GM21786 (cell line): ENCODE data around the gene RPS2.
A peak's percentile ranks its signal among the peaks of the same experiment; 100 is the strongest.

ENCODE experiments used
- ATAC-seq: cut with Tn5 transposase; IDR thresholded peaks from one replicate; pipeline ENCODE4 v1.9.1; 2021; ENCODE audit not compliant: unreplicated experiment

RPS2 gene

DNA sequence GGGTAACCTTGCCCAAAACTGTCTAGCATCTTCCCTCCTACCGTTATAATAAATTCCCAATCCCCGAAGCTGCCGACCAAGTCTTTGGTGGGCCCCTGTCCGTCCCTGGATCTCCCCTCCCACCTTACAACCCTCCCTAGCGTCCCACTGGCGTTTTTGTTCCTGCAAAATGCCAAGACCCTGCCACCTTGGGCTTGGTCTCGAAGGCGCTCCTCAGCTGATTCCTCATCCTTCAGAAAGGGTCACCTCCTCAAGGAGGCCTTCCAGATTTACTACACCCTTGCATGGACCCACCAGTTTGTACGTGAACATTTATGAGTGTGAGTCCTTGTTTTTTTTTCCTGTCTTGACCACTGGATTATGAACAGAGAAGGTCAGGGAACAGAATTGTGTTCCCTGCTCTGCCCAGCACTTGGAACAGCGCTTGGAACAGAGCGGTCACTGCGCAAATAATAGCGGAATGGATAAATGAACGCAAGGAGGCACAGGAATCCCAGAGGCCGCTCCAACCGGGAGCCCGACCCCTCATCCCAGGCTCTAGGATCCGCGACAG lies 18.4 kb upstream of the RPS2 start:
- ATAC-seq: no peak

DNA sequence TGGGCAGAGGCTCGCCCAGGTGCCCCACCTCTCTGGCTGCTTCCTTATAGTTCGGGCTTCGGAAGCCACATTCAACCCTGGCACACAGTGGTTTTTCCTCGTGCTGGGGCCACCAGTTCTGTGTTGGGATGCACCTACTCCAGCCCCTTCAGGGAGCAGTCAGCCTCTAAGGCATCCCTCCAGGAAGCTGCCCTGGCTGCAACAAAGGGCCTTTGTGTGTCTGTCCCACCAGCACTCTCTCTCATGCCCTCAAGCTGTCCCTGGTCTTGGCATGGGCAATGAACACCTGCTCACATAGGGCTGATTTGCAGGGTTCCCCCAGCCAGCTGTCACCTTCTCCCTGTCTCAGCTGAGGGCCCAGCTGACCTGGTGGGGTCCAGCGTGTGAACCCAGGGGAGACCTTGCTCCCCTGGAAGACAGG lies 17.4 kb upstream of the RPS2 start:
- ATAC-seq: no peak

DNA sequence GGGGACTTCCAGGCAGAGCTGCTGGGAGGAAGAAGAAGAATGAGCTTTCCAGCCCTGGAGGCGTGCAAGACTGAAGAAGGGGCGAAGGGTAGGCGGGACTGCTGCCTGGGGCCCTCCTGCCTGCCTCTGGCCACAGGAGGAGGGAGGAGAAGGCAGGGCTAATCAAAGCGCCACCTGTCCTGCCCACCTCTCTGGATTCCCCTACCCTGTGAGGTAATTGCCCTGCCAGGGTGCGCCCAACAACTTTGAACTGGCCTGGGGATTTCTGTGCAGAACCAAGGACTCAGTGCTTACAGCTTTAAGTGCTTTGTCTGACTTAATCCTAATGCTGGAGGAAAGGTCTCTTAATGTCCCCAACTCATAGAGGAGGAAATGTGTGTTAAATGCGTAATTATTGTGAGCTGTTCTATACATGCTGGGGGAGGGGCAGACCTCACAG lies 16.8 kb upstream of the RPS2 start, which contains the start of gene NOXO1:
TSS of gene NOXO1 (minus strand) at position 72 of the 439 bp plus-strand sequence. CDS start 290 bp downstream, outside the sequence.
- no peak for ATAC-seq

DNA sequence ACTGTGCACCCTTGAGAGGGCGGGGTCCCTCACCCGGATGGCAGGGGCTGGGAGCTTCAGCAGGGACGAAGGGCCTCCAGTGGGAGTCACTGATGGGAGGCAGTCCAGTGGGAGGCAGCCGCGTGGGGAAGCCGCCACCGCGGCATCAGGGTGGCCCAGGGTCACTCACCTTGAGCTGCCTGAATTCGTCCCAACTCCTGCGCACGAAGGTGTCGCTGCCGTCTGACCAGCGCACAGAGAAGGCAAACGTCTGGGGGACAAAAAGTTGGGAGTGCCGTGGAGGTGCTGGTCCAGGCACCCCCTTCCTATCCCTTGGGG lies 16.1 kb upstream of the RPS2 start:
- ATAC-seq: no peak

DNA sequence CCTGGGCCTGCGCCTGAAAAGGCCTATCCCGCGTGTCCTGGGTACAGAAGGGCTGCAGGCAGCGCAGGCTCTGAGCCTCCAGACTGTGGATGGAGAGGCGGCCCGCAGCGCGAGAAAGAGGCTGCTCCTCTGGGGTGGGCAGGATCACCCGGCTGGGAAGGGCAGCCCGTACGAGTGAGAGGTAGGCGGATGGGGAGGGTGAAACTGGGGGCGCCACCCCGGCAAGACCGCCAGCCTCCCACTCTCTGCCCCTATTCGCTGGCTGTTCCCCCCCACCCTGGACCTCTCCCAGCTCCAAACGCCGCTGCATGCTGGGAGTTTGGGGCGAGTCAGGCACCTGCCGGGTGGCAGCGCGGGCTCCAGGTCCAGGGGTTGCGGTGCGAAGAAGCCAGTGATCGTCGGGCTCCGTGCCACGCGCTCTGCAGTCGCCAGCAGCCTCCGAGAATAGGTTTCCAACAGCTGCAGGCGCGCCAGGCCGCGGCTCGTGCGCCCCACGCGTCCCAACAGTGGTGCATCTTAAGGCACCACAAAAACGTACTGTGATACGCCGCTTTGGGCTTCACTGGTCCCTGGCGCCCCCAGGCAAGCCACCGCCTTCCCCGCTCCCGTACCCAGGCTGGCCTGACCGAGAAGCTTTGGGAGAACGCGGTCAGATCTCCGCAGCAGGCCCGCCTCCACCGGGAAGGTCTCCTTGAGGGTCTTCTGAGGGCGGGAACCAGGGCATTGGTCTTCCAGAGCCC lies 15.6 kb upstream of the RPS2 start:
- no peak for ATAC-seq

DNA sequence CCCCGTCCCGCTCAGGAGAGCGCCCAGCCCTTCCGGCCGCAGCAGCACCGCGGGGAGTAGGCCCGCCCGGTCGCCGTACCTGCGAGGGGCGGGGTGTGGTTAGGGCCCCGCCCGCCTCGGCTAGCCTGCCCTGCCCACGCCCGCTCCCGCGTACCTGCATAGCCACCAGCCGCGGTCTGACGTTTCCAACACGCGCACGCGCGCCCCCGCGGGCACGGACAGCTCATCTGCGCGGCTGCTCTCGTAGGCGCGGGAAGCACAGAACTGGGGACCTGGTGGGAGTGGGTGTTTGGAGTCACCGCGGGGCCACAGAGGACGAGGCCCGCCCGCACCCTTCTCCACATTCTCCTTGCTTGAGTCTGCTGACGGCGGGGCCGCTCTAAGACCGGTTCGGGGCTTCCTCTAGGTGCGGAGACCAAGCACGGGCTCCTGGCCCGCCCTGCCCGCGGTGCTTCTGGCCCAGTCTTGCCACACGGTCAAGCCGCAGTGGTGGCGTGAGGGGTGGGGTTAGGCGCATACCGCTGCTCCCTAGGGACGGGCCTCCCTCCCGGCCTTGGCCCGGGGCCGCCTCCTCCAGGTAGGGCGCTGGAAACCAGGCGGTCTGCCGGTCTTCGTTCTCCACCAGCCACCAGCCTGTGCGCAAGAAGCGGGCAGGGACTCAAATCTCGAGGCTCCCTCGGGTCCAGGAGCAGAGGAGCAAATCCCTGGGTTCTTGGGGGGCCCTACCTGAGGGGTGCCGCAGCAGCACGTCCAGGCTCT lies 14.8 kb upstream of the RPS2 start:
- ATAC-seq: no peak

DNA sequence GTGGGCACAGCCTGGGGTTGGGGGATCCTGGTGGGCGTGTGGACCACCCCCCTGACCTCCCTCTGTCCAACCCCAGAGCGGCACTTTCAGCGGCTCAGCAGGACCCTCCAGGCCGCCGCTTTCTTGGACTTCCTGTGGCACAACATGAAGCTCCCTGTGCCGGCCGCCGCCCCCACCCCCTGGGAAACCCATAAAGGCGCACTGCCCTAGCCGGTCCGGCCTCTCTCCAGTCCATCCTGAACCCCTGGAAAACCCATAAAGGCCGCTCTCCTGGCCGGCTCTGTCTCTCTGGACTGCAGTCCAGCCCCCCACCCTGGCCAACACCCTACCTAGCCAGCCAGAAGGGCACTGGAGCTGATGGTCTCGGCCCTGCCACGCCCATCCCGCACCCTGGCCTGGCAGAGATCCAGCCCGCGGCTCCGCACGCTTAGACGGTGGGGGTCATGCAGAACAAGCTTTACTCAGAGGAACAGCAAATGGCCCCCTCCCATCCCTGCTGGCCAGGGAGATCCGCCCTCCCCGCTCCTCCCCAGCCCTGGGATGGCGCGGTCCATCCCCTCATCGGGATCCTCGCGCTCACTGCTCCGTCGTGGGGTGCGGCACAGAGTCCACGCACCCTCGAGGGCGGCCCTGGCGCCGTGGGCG lies 14.0 kb upstream of the RPS2 start:
- no peak for ATAC-seq

DNA sequence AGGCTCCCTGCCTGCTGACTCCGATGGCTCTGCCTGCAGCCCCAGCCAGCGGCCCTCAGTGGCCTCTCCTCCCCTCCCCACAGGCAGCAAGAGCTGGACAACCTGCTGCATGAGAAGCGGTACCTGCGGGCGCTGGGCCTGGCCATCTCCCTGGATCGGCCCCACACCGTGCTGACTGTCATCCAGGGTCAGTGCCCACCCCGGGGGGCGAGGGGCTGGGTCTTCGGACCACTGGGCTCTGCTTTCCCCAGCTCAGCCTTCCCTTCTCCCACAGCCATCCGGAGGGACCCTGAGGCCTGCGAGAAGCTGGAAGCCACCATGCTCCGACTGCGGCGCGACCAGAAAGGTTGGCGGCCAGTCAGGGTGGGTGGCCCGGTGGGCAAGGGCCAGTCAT lies 13.2 kb upstream of the RPS2 start:
- ATAC-seq: no peak

DNA sequence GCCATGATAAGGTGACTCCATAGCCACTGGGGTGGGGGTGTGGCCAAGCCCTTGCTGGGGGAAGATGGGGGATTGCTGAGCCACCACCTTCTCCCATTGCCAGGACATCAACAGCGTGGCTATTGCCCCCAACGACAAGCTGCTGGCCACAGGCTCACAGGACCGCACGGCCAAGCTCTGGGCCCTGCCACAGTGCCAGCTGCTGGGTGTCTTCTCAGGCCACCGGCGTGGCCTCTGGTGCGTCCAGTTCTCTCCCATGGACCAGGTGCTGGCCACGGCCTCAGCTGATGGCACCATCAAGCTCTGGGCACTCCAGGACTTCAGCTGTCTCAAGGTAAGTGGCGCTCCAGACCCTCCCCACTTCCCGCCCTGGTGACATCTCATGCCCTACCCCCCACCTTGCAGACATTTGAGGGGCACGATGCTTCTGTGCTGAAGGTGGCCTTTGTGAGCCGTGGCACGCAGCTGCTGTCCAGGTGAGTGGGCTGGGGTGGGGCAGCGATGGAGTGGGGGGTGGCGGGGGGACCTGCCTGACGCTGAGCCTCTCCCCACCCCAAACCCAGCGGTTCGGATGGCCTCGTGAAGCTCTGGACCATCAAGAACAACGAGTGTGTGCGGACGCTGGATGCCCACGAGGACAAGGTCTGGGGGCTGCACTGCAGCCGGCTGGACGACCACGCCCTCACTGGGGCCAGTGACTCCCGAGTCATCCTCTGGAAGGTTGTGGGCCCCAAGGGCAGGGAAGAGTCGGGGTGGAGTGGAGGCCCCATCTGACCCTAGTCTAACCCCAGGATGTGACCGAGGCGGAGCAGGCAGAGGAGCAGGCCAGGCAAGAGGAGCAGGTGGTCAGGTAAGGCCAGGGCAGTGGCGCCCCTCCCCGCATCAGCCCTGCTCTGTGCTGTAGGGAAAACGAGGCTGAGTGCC lies 12.6 kb upstream of the RPS2 start:
- ATAC-seq: no peak

DNA sequence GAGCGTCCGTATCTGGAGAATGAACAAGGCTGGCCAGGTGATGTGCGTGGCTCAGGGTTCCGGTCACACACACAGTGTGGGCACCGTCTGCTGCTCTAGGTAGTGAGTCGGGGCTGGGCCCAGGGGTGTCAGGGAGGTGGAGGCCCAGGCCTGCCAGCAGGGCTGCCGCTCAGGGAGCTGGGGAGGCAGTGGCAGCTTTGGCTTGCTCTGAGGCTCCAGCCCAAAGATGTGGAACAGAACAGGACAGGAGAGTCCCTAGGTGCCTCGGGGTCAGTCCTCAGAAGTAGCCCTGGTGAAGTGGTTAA lies 11.5 kb upstream of the RPS2 start:
- ATAC-seq: no peak

DNA sequence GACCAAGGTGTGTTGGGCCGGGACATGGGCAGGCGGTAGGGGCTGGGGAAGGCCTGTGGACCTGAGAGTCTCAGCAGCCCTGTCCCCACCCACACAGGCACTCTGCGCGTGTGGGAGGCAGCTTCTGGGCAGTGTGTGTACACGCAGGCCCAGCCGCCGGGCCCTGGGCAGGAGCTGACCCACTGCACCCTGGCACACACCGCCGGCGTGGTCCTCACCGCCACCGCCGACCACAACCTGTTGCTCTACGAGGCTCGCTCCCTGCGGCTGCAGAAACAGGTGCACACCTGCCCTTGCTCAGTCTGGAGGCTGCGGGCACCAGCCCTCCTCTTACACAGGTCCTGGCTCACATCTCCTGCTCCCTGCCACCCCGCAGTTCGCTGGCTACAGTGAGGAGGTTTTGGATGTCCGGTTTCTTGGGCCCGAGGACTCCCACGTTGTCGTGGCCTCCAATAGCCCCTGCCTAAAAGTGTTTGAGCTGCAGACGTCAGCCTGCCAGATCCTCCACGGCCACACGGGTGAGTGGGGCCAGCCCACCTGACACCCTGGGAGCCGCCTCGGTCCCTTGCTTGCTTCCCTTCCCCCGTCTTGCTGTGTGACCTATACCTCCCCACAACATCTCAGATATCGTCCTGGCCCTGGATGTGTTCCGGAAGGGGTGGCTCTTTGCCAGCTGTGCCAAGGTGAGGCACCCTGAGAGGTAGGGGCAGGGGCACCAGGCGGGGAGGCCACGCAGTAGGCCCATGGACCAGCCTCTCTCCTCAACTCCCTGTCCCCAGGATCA lies 11.0 kb upstream of the RPS2 start:
- no peak for ATAC-seq

DNA sequence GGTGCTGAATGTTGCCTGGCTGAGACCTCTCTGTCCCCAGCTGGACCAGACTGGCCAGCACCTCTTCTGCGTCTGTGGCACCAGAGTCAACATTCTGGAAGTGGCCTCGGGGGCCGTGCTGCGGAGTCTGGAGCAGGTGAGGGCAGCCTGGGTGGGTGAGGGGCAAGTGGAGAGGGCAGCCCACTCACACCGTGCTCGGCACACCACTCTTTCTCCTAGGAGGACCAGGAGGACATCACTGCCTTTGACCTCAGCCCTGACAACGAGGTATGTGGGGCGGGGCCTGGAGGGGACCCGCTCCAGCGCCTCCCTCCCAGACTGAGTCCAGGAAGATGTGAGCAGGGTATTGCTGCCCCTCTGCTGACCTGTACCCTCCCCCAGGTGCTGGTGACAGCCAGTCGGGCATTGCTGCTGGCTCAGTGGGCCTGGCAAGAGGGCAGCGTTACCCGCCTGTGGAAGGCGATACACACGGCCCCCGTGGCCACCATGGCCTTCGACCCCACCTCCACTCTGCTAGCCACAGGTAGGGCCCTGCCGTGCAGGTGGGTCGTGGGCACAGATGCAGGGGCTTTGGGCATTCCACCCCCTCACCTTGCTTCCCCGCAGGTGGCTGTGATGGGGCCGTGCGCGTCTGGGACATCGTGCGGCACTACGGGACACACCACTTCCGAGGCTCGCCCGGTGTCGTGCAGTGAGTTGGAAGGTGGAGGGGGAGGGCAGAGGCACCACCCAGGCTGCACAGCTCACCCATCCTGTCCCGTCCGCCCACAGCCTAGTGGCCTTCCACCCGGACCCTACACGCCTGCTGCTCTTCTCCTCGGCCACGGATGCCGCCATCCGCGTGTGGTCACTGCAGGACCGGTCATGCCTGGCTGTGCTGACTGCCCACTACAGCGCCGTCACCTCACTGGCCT lies 9.8 kb upstream of the RPS2 start:
- no peak for ATAC-seq

DNA sequence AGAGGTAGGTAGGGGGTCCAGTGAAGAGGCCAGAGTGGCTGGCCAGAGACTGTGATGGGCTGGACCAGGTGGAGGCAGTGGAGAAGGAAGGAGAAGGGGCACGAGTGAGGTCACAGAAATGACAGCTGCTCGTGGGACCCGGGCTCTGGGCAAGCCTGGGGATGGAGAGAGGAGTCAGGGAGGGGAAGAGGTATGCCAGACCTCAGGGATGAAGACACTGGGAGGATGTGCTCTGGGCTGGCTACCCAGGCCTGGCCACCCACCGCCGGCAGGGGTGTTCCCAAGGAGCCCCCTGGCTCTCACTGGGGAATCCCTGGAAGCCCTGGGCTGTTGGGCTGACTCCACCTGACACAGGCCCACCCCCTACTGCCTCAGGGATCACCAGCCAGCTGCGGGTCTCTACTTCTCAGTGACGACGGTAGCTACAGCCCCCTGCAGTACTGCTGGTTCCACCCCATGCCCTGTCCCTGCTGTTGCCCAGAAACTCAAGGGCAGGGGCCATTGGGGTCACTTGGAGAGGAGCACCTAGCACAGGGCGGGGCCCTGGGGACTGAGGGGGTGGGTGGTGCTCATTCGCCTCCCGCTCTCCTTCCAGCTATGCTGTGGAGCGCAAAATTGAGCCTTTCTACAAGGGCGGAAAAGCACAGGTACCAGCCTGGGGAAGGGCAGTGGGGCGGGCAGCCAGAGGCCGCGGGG lies 9.0 kb upstream of the RPS2 start:
- no peak for ATAC-seq

DNA sequence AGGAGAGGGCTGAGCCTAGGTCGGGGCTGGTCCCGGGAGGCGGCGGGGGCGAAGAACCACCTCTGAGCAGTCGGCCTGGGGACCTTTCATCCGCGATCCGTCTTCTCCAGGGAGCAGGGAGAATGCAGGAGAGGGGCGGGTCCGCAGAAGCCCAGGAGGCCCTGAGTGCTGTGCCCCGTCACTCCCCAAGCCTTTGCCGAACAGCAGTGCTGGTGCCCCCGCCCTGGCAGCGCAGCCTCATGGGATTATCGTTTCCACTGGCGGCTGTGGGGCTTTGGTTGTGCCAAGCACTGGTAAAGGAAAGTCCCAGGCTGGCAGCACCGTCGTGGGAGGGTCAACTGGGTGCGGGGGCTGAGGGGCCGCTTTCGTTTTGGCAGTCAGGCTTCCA lies 7.9 kb upstream of the RPS2 start:
- ATAC-seq: no peak

DNA sequence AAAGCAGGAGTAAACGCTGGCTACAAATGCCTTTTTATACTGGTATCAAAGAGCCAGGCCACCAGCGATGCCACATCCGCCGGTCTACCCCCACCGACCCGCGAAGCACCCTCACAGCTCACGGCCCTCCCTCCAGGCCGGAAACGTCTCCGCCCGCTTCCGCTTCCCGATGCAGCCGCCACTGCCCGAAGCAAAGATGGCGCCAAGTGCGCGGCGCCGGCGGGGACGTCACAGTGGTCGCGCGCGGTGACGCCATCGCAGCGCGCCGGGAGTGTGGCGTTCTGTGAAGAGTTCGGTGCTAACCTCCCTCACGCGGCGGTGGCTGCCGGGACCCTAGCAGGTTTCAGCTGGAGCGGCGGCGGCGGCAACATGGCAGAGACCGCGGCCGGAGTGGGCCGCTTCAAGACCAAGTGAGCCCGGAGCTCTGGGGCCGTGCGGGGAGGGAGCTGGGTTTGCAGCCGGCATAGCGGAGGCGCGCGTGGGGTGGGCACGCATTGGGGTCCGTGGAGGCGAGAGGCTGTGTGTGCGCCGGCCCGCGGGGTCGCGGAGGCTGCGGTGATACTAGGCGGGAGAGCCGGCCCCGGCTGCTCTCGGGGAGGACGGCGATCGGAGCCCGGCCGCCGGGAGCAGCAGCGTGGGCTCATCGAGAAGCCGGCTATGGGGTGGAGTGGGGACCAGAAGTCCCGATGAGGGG lies 7.3 kb upstream of the RPS2 start, which contains the start of gene TBL3:
TSS of gene TBL3 (plus strand) at position 258 of the 694 bp plus-strand sequence. CDS start at position 370, 112 bp downstream.
- peak; percentile 81 for ATAC-seq

DNA sequence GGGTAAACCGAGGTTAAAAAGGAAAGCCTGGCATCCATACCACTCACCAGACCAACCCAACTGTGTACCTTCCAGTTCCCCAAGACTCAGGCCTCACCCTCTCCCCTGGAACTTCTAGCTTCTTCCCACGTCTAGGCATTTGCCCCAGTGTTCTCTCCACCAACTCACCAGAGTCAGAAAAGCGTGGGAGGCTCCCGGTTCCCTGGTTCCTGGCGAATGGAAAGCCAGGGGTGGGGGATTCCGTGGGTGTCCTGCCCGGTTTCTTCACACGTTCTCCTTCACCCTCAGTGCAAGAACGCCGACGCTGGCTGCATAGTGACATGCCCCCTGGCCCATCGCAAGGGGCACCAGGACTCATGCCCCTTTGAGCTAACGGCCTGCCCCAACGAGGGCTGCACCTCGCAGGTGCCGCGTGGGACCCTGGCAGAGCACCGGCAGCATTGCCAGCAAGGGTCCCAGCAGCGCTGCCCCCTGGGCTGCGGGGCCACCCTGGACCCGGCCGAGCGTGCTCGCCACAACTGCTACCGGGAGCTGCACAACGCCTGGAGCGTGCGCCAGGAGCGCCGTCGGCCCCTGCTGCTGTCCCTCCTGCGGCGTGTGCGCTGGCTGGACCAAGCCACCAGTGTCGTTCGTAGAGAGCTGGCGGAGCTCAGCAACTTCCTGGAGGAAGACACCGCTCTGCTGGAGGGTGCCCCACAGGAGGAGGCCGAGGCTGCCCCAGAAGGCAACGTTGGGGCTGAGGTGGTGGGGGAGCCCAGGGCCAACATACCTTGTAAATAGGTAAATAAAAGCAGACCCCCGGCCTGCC lies 3.7 kb upstream of the RPS2 start:
- no peak for ATAC-seq

DNA sequence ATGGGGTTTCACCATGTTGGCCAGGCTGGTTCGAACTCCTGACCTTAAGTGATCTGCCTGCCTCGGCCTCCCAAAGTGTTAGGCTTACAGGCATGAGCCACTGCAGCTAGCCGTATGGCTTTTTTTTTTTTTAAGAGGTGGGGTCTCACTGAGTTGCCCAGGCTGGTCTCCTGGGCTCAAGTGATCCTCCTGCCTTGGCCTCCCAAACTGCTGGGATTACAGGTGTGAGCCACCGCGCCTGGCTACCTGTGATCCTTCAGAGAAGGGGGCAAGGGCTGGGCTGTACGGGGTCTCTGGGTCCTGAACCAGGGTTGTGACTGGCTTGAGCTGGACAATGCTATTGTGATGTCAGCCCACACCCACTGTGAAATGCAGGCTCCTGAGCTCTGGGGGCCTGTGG lies 1.8 kb upstream of the RPS2 start, which contains the start of gene RNF151:
TSS of gene RNF151 (plus strand) at position 397 of the 400 bp plus-strand sequence. CDS start 26 bp downstream, outside the sequence.
- no peak for ATAC-seq
